Measurements from ENCODE around the gene LDLRAD2. TPM values are rescaled to one million over a fixed set of nuclear protein-coding genes. Genes with fewer than 3 reads are reported as not detected.

LDLRAD2 gene
- total RNA-seq, 3 donors from 2014 or later, result 0.33 TPM; not detected in 2

- Histone ChIP-seq H3K36me3 (no peaks in the 10 kb centered on the region), H3K9me3 (no peaks in the 10 kb centered on the region), H3K27me3 (no peaks in the 10 kb centered on the region), H3K4me3 (no peak overlapping the region), H3K27ac (no peak overlapping the region), H3K4me1 (peaks cover 0 to 7% of the 10 kb centered on the region in 2 donors)
- no peak for DNase-seq (ENCODE audit: low spot score in 2 of 2)
- TF ChIP-seq POLR2A (IDR thresholded peaks at IDR 0.05) (no peak), POLR2AphosphoS5 (IDR thresholded peaks at IDR 0.05) (no peak)
- TF ChIP-seq, protein P1, sequence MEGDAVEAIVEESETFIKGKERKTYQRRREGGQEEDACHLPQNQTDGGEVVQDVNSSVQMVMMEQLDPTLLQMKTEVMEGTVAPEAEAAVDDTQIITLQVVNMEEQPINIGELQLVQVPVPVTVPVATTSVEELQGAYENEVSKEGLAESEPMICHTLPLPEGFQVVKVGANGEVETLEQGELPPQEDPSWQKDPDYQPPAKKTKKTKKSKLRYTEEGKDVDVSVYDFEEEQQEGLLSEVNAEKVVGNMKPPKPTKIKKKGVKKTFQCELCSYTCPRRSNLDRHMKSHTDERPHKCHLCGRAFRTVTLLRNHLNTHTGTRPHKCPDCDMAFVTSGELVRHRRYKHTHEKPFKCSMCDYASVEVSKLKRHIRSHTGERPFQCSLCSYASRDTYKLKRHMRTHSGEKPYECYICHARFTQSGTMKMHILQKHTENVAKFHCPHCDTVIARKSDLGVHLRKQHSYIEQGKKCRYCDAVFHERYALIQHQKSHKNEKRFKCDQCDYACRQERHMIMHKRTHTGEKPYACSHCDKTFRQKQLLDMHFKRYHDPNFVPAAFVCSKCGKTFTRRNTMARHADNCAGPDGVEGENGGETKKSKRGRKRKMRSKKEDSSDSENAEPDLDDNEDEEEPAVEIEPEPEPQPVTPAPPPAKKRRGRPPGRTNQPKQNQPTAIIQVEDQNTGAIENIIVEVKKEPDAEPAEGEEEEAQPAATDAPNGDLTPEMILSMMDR (IDR thresholded peaks at IDR 0.05), result no peak
- intact Hi-C loops (cut with DNase I; ENCODE audit: low total_unique reads), result no loop called here
Observed at GRCh38 chr1:21786640-21787039, 25.4 kb upstream of the LDLRAD2 start.

DNA sequence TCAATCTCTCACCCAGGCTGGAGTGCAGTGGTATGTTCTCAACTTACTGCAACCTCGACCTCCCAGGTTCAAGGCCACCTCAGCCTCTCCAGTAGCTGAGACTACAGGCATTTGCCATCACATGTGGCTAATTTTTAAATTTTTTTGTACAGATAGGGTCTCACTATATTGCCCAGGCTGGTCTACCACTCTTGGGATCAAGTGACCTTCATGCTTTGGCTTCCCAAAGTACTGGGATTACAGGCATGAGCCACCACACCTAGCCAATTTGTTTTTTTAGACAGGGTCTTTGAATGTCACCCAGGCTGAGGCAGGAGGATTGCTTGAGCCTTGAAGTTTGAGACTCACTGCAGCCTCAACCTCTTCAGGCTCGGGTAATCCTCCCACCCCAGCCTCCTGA is 19.0 kb upstream of the LDLRAD2 start:
- H3K27ac ChIP-seq, result no peak overlapping the region
- no peaks in the 10 kb centered on the region for H3K27me3 ChIP-seq
- no peaks in the 10 kb centered on the region for H3K36me3 ChIP-seq
- no peak for DNase-seq (ENCODE audit: low spot score in 2 of 2)
- H3K4me1 ChIP-seq, result peaks cover 0 to 7% of the 10 kb centered on the region in 2 donors
- H3K9me3 ChIP-seq, result peaks cover 6 to 9% of the 10 kb centered on the region in 2 donors
- intact Hi-C loops (cut with DNase I; ENCODE audit: low total_unique reads), result no loop called here
- TF ChIP-seq, protein P1 (IDR thresholded peaks at IDR 0.05), result no peak
- TF ChIP-seq POLR2A (IDR thresholded peaks at IDR 0.05), result no peak
- no peak for TF ChIP-seq POLR2AphosphoS5 (IDR thresholded peaks at IDR 0.05)
- H3K4me3 ChIP-seq, result no peak overlapping the region

- Histone ChIP-seq H3K36me3 (no peaks in the 10 kb centered on the region), H3K9me3 (peaks cover 6 to 9% of the 10 kb centered on the region in 2 donors), H3K27me3 (no peaks in the 10 kb centered on the region), H3K27ac (no peak overlapping the region), H3K4me1 (no peaks in the 10 kb centered on the region), H3K4me3 (no peak overlapping the region)
- intact Hi-C loops (cut with DNase I; ENCODE audit: low total_unique reads), result no loop called here
- TF ChIP-seq, protein P1 (IDR thresholded peaks at IDR 0.05), result no peak
- TF ChIP-seq POLR2A (IDR thresholded peaks at IDR 0.05) (no peak), POLR2AphosphoS5 (IDR thresholded peaks at IDR 0.05) (no peak)
- DNase-seq (ENCODE audit: low spot score in 2 of 2), result no peak
Observed at GRCh38 chr1:21794656-21795055, 17.4 kb upstream of the LDLRAD2 start.

- no peaks in the 10 kb centered on the region for H3K27me3 ChIP-seq
- intact Hi-C loops (cut with DNase I; ENCODE audit: low total_unique reads), result no loop called here
- DNase-seq (ENCODE audit: low spot score in 2 of 2), result no peak
- H3K36me3 ChIP-seq, result no peaks in the 10 kb centered on the region
- H3K9me3 ChIP-seq, result peaks cover 6 to 9% of the 10 kb centered on the region in 2 donors
- no peaks in the 10 kb centered on the region for H3K4me1 ChIP-seq
- no peak overlapping the region for H3K27ac ChIP-seq
- TF ChIP-seq, protein P1 (IDR thresholded peaks at IDR 0.05), result no peak
- no peak for TF ChIP-seq POLR2AphosphoS5 (IDR thresholded peaks at IDR 0.05)
- no peak for TF ChIP-seq POLR2A (IDR thresholded peaks at IDR 0.05)
- no peak overlapping the region for H3K4me3 ChIP-seq
Observed at GRCh38 chr1:21795075-21795474, 17.0 kb upstream of the LDLRAD2 start.

GRCh38 chr1:21799730-21800129 is 12.3 kb upstream of the LDLRAD2 start:
- no peak overlapping the region for H3K4me3 ChIP-seq
- H3K27ac ChIP-seq, result no peak overlapping the region
- H3K4me1 ChIP-seq, result no peaks in the 10 kb centered on the region
- TF ChIP-seq POLR2A (IDR thresholded peaks at IDR 0.05) (no peak), POLR2AphosphoS5 (IDR thresholded peaks at IDR 0.05) (no peak)
- TF ChIP-seq, protein P1 (IDR thresholded peaks at IDR 0.05), result no peak
- H3K9me3 ChIP-seq, result peaks cover 6 to 7% of the 10 kb centered on the region in 2 donors
- intact Hi-C loops (cut with DNase I; ENCODE audit: low total_unique reads), result loop anchor here (5.0 kb wide), 1 partner anchor 1382 kb away; no protein-coding TSS in a partner anchor
- no peak for DNase-seq (ENCODE audit: low spot score in 2 of 2)
- no peaks in the 10 kb centered on the region for H3K36me3 ChIP-seq
- no peaks in the 10 kb centered on the region for H3K27me3 ChIP-seq
